ENCODE data around the gene TNFSF13. TPM values are rescaled to one million over a fixed set of nuclear protein-coding genes. Genes with fewer than 3 reads are reported as not detected.
"Not testable (repeated sequence)": the region's sequence is repeated elsewhere in the genome, so short reads cannot be mapped to it uniquely, and the experiment has no call there.

The TNFSF13 gene
- polyA plus RNA-seq, 1 donor = 23.4 TPM

- peaks cover 82% of the 10 kb centered on the region for H3K36me3 ChIP-seq (ENCODE audit: control insufficient read depth, insufficient read depth, low read length)
- no CpG with 5 or more reads among the region's 5 CpGs for WGBS (ENCODE audit: insufficient coverage, low lambda C conversion rate)
Observed at GRCh38 chr17:7591596-7591995, 33.0 kb downstream of the TNFSF13 start.

GRCh38 chr17:7592422-7593021 is 34.0 kb downstream of the TNFSF13 start:
- 98% methylated on average over 8 of the region's 23 CpGs for WGBS (ENCODE audit: insufficient coverage, low lambda C conversion rate)
- Histone ChIP-seq H3K27ac (ENCODE audit: low read length) (no peak overlapping the region), H3K9me3 (ENCODE audit: control insufficient read depth, low read depth, low read length) (no peaks in the 10 kb centered on the region), H3K36me3 (ENCODE audit: control insufficient read depth, insufficient read depth, low read length) (peaks cover 81% of the 10 kb centered on the region), H3K4me3 (ENCODE audit: low read length) (no peak overlapping the region), H3K4me1 (ENCODE audit: control insufficient read depth, insufficient read depth, low read length) (peaks cover 13% of the 10 kb centered on the region), H3K27me3 (ENCODE audit: control insufficient read depth, insufficient read depth, low read length) (no peaks in the 10 kb centered on the region)
- DNase-seq = no peak

More at GRCh38 chr17:7591596-7591995, 33.0 kb downstream of the TNFSF13 start:
- no peak overlapping the region for H3K4me3 ChIP-seq (ENCODE audit: low read length)
- H3K27ac ChIP-seq (ENCODE audit: low read length) = no peak overlapping the region
- peaks cover 8% of the 10 kb centered on the region for H3K4me1 ChIP-seq (ENCODE audit: control insufficient read depth, insufficient read depth, low read length)
- DNase-seq = no peak
- no peaks in the 10 kb centered on the region for H3K9me3 ChIP-seq (ENCODE audit: control insufficient read depth, low read depth, low read length)
- H3K27me3 ChIP-seq (ENCODE audit: control insufficient read depth, insufficient read depth, low read length) = no peaks in the 10 kb centered on the region

DNA sequence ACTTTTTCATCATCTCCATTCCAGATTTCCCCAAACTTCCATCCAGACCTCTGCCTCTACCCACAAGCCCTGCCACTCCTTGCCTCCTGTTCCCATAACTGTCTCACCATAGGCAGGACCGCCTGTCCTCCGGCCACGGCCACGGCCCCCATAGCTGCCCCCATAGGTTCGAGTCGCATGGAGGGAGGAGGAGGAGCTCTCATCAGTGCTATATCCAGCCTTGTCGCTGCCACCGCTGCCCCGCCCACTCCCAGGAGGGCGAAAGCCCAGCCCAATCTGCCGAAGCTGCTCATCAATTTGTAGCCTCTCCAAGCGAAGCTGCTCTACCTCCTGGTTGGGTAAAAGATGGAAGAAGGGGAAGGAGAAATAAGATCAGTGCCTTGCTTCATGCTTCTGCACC is 34.7 kb downstream of the TNFSF13 start:
- Histone ChIP-seq H3K4me1 (ENCODE audit: control insufficient read depth, insufficient read depth, low read length) (peaks cover 13% of the 10 kb centered on the region), H3K4me3 (ENCODE audit: low read length) (no peak overlapping the region), H3K27me3 (ENCODE audit: control insufficient read depth, insufficient read depth, low read length) (no peaks in the 10 kb centered on the region), H3K9me3 (ENCODE audit: control insufficient read depth, low read depth, low read length) (no peaks in the 10 kb centered on the region), H3K36me3 (ENCODE audit: control insufficient read depth, insufficient read depth, low read length) (peaks cover 75% of the 10 kb centered on the region), H3K27ac (ENCODE audit: low read length) (no peak overlapping the region)
- no CpG with 5 or more reads among the region's 12 CpGs for WGBS (ENCODE audit: insufficient coverage, low lambda C conversion rate)
- no peak for DNase-seq

DNA sequence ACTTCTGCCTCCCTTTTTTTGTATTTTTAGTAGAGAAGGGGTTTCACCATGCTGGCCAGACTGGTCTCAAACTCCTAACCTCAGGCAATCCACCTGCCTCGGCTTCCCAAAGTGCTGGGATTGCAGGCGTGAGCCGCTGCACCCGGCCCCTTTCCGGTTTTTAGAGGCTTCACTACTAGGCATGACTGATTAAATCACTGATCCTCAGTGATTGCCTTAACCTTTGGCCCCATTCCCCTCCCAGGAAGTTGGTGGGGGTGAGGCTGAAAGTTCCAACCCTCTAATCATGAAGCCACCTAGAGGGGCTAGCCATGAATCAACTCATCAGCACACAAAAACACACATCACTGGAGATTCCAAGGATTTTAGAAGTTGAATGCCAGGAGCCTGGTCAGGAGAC is 39.0 kb downstream of the TNFSF13 start:
- not testable (repeated sequence) for H3K27ac ChIP-seq (ENCODE audit: low read length); H3K27me3 ChIP-seq (ENCODE audit: control insufficient read depth, insufficient read depth, low read length); H3K9me3 ChIP-seq (ENCODE audit: control insufficient read depth, low read depth, low read length); H3K4me1 ChIP-seq (ENCODE audit: control insufficient read depth, insufficient read depth, low read length); H3K4me3 ChIP-seq (ENCODE audit: low read length); DNase-seq
- peaks cover 78% of the 10 kb centered on the region for H3K36me3 ChIP-seq (ENCODE audit: control insufficient read depth, insufficient read depth, low read length)
- no CpG with 5 or more reads among the region's 5 CpGs for WGBS (ENCODE audit: insufficient coverage, low lambda C conversion rate)

- WGBS (ENCODE audit: insufficient coverage, low lambda C conversion rate) = 100% methylated on average over 3 of the region's 4 CpGs
- Histone ChIP-seq H3K27me3 (ENCODE audit: control insufficient read depth, insufficient read depth, low read length) (no peaks in the 10 kb centered on the region), H3K36me3 (ENCODE audit: control insufficient read depth, insufficient read depth, low read length) (peaks cover 48% of the 10 kb centered on the region), H3K9me3 (ENCODE audit: control insufficient read depth, low read depth, low read length) (no peaks in the 10 kb centered on the region), H3K4me1 (ENCODE audit: control insufficient read depth, insufficient read depth, low read length) (no peaks in the 10 kb centered on the region), H3K4me3 (ENCODE audit: low read length) (no peak overlapping the region), H3K27ac (ENCODE audit: low read length) (no peak overlapping the region)
- DNase-seq = no peak
Observed at GRCh38 chr17:7606280-7606679, 47.7 kb downstream of the TNFSF13 start.

DNA sequence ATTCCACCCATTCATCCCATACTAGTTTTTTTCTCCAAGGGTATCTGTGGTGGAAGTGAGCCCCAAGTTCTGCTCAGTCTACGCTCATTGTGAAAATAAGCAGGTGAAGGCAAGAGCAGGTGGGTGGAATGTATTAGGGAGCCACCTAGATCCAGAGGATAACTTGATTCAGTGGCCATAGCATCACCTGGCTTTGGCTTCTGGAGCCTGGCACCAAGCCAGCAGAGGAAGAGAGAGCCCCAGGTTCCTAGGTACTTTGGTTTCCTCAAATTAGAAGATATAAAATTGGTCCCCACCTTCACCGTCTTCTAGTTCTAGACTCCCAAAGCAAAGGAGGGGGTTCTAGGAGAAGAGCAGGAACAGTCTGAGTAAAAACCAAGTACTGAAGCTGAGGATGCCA is 52.1 kb downstream of the TNFSF13 start:
- peaks cover 16% of the 10 kb centered on the region for H3K36me3 ChIP-seq (ENCODE audit: control insufficient read depth, insufficient read depth, low read length)
- no peaks in the 10 kb centered on the region for H3K9me3 ChIP-seq (ENCODE audit: control insufficient read depth, low read depth, low read length)
- no peak for DNase-seq
- H3K27me3 ChIP-seq (ENCODE audit: control insufficient read depth, insufficient read depth, low read length) = no peaks in the 10 kb centered on the region
- no CpG with 5 or more reads among the region's 2 CpGs for WGBS (ENCODE audit: insufficient coverage, low lambda C conversion rate)
- no peak overlapping the region for H3K4me3 ChIP-seq (ENCODE audit: low read length)
- H3K4me1 ChIP-seq (ENCODE audit: control insufficient read depth, insufficient read depth, low read length) = peaks cover 15% of the 10 kb centered on the region
- no peak overlapping the region for H3K27ac ChIP-seq (ENCODE audit: low read length)

Other genes starting within 250 kb of the TNFSF13 start
- gene GPS2, start 243.4 kb upstream of the TNFSF13 start, polyA plus RNA-seq = 53.0 TPM
- gene NEURL4, start 229.4 kb upstream of the TNFSF13 start, polyA plus RNA-seq = 28.7 TPM
- gene ACAP1, start 222.2 kb upstream of the TNFSF13 start, polyA plus RNA-seq = 12.2 TPM
- gene KCTD11, start 206.6 kb upstream of the TNFSF13 start, polyA plus RNA-seq = 8.2 TPM
- gene TMEM95, start 203.6 kb upstream of the TNFSF13 start, polyA plus RNA-seq = 0.04 TPM
- gene TNK1, start 177.7 kb upstream of the TNFSF13 start, polyA plus RNA-seq = 7.4 TPM
- gene PLSCR3, start 164.2 kb upstream of the TNFSF13 start, polyA plus RNA-seq = 16.9 TPM
- gene TMEM256, start 154.7 kb upstream of the TNFSF13 start, polyA plus RNA-seq = 187 TPM
- gene NLGN2, start 150.9 kb upstream of the TNFSF13 start, polyA plus RNA-seq = 12.9 TPM
- gene SPEM1, start 138.4 kb upstream of the TNFSF13 start, polyA plus RNA-seq = not detected
- gene SPEM2, start 133.1 kb upstream of the TNFSF13 start, polyA plus RNA-seq = not detected
- gene SPEM3, start 129.9 kb upstream of the TNFSF13 start, polyA plus RNA-seq = not detected
- gene TMEM102, start 123.3 kb upstream of the TNFSF13 start, polyA plus RNA-seq = 7.5 TPM
- gene FGF11, start 119.2 kb upstream of the TNFSF13 start, polyA plus RNA-seq = 1.3 TPM
- 7.4 TPM for gene CHRNB1, start 113.7 kb upstream of the TNFSF13 start, polyA plus RNA-seq
- 65.6 TPM for gene ZBTB4, start 79.1 kb upstream of the TNFSF13 start, polyA plus RNA-seq
- gene SLC35G6, start 77.3 kb upstream of the TNFSF13 start, polyA plus RNA-seq = 0.52 TPM
- gene POLR2A, start 74.4 kb upstream of the TNFSF13 start, polyA plus RNA-seq = 98.7 TPM
- 32.7 TPM for gene TNFSF12, start 9.7 kb upstream of the TNFSF13 start, polyA plus RNA-seq
- 47.7 TPM for gene SENP3, start 3.2 kb downstream of the TNFSF13 start, polyA plus RNA-seq
- 512 TPM for gene CD68, start 20.9 kb downstream of the TNFSF13 start, polyA plus RNA-seq
- gene MPDU1, start 25.1 kb downstream of the TNFSF13 start, polyA plus RNA-seq = 105 TPM
- gene SOX15, start 31.3 kb downstream of the TNFSF13 start, polyA plus RNA-seq = 2.0 TPM
- 28.2 TPM for gene FXR2, start 56.1 kb downstream of the TNFSF13 start, polyA plus RNA-seq
- gene SAT2, start 69.1 kb downstream of the TNFSF13 start, polyA plus RNA-seq = 327 TPM
- 23.6 TPM for gene SHBG, start 71.4 kb downstream of the TNFSF13 start, polyA plus RNA-seq
- gene ATP1B2, start 92.2 kb downstream of the TNFSF13 start, polyA plus RNA-seq = 4.8 TPM
- gene TP53, start 128.7 kb downstream of the TNFSF13 start, polyA plus RNA-seq = 49.7 TPM
- gene WRAP53, start 129.7 kb downstream of the TNFSF13 start, polyA plus RNA-seq = 7.9 TPM
- gene EFNB3, start 146.5 kb downstream of the TNFSF13 start, polyA plus RNA-seq = 7.4 TPM
- gene DNAH2, start 159.0 kb downstream of the TNFSF13 start, polyA plus RNA-seq = 0.09 TPM

Data from large intestine (tissue), 3 donors.